Stimulated activated CD8-positive, alpha-beta memory T cell treated with anti-CD3 and anti-CD28 coated beads, Interleukin-7, amount 100 ng/mL, for 4 hours (primary cell): ENCODE results near the gene TBC1D4.
"Not testable (repeated sequence)": the region's sequence is repeated elsewhere in the genome, so short reads cannot be mapped to it uniquely, and the experiment has no call there.

ENCODE experiments used
- DNase-seq, 2 donors: peaks; one replicate each; pipeline ENCODE4 v3.0.0-alpha.2; 2020; ENCODE audit warnings: low read depth in 2 of 2

The TBC1D4 gene

GRCh38 chr13:75326173-75327134, 155.5 kb downstream of the TBC1D4 start:
- DNase-seq, result peak; percentile 12 to 16

DNA sequence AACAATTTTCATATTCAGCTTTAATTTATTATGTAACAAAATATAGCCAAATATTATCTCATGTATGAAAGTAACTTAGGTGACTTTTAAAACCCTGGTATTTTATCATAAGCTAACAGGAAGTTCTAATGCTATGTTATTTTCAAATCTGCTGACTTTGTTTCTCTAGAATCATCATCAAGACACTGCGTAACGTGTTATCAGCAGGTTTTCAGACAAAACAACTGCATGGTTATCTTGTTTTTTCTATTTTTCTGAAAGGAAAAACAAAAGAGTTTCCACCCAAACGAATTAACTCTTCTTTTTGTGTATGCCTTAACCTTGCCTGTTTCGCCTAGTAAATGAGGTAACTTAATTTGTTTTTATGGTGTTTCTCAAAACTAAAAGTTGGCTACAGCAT, 156.3 kb downstream of the TBC1D4 start:
- no peak for DNase-seq

- no peak for DNase-seq
Measured at GRCh38 chr13:75324413-75324940, 157.5 kb downstream of the TBC1D4 start.

GRCh38 chr13:75321084-75321483, 160.9 kb downstream of the TBC1D4 start:
- DNase-seq, result no peak

DNA sequence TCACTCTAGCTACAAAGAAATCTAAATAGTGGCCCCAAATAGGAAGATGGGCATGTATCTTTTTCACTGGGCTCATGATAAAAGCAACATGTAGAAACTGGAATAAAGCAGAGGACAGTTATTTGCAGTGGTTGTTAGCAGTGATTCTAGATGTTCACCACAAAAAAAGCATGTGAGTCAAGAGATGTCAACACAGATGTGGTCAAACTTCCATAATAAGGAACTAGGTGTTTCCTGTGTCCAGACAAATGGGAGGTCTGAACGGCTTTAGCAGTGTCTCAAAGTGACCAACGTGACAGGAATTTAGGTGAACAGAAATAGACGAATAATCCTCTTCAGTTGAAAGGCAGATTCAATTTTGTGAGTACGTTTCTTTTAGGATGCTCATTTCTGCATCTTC, 162.7 kb downstream of the TBC1D4 start:
- DNase-seq, result no peak

- DNase-seq, result no peak
Measured at GRCh38 chr13:75318138-75318833, 163.7 kb downstream of the TBC1D4 start.

GRCh38 chr13:75316427-75316826, 165.5 kb downstream of the TBC1D4 start:
- DNase-seq, result no peak

GRCh38 chr13:75312884-75313520, 169.0 kb downstream of the TBC1D4 start:
- no peak for DNase-seq

GRCh38 chr13:75309981-75310580, 171.9 kb downstream of the TBC1D4 start:
- no peak for DNase-seq

DNA sequence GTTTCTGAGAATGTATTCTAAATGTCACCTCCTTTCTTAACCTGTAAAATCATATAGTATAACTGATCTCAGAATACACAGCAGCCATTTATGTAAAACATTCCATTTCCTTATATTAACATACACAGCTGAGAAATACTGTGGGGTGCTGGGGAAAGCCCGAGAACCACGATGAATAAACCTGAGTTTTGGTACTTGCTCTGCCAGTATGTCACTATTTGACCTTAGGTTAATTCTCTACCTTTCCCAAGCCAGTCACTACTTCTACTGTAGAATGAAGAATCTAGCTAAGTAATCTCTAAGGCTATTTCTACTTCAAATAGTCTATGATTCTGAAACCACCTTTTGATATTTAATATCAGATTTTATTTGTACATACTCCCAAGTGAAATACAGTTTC, 173.7 kb downstream of the TBC1D4 start:
- DNase-seq, result no peak

DNA sequence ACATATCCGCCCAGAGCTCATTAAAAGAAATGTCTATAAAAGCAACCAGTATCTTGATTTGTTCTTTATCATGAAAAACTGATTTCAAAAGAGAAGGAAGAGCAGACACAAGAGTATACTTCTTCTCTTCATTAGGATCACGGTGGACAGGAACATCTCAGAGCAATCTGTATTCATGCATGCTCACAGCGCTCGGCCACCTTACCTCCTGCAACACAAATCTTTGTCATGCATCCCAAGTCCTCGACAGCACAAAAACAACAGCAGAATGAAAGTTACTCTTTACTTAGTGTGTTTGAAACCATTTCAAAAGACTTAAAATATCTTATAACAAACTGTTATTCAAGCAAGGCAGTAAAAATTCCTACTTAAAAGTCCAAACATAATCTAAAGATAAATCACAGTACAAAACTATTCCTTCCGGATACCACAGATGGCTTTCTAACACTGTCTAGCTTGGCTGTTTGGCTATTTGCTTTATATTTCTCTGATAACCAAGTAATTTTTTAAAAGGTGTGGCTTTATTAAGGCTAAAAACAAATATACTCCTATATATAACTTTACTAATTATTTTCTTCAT, 174.5 kb downstream of the TBC1D4 start:
- DNase-seq, result no peak

- DNase-seq, result not testable (repeated sequence)
Measured at GRCh38 chr13:75306967-75307366, 175.0 kb downstream of the TBC1D4 start.

GRCh38 chr13:75305059-75305458, 176.9 kb downstream of the TBC1D4 start:
- no peak for DNase-seq

GRCh38 chr13:75303263-75303662, 178.7 kb downstream of the TBC1D4 start:
- DNase-seq, result no peak

DNA sequence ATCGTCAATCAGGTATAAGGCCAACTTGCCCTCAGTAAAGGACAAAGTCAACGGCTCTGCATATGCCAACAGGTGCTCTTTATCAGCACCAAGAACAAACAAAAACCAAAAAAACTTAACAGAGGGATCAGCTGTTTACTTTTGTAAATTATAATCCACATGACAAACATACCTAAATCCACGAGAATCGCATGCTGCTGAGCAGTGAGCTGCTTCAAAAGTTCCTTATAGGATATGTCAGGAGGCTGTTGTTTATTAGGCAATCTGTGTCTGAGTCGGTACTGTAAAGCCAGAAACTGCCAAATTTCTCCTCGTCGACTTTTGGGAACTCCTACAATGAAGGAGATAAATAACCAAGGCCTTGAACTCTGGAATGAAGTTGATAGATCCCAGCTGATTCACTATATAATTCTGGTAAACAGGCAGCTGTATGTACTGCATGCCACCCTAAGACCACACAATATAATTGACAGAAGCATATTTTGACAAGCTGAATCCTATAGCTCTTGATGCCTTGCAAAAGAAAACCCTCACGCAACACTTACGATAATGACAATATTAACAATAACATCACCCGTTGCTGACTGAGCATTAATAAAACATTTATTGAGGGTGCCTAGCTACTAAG, 179.8 kb downstream of the TBC1D4 start:
- no peak for DNase-seq

DNA sequence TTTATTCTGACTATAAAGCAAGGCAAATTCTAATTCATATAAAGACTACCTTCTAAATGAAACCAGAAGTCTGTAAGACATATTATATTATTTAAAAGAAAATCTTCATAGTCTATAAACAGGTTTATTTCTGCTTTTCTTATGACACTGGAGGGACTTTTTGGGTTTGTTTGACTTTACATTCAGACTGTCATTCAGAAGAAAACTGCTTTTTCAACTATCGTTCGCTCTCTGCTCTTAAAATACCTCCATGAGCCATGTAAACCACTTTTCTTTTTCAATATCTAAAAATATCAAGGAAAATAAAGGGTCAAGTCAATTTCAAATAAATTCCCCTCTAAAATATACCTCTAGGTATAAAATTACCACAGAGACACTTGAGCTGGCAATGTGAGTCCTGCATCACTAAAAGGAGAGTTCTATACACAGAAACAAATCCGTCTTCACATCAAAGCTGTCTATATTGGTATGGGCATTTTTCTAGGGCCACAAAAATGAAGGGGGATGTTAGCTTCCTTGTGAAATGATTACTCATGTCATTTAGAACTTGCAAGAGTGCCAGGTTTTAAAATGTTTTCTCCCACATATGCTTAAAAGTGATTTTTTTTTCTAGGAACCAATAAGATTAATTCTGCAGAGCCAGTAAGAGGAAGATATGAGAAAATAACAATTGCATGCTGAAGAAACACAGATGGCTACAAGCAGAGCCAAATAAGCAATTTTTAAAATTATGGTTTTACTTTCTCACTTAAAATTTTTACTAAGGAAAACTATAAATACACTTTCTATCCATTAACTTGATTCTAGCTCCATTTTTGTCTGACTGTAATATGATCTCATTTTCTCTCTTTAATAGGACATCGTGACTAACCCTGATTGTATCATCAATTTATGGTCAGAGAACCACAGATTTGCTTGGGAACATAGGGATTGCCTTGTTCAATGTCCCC, 181.8 kb downstream of the TBC1D4 start:
- no peak for DNase-seq

DNA sequence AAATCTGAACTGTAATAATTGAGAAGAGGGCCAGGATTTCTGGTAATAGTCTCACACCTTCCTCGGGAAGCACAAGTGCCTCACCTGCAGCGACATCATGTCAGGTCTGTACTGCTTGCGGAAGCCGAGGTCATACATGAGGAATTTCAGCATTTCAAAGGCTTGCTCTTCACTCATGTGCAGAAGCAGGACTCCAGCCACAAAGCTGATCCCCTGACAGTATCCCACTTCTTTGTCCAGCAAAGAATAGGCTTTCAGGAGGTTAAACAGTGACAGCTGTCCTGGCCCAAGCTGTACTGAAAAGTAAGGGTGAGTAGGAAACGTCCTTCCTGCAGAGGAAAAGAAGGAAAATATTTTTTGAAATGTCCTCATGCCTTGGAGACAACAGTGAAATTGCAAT, 182.7 kb downstream of the TBC1D4 start:
- DNase-seq, result no peak

GRCh38 chr13:75296641-75297040, 185.3 kb downstream of the TBC1D4 start:
- no peak for DNase-seq

GRCh38 chr13:75295201-75295600, 186.8 kb downstream of the TBC1D4 start:
- DNase-seq, result no peak

GRCh38 chr13:75294110-75294509, 187.9 kb downstream of the TBC1D4 start:
- no peak for DNase-seq
